ENCODE data around the gene WIPF1.

The WIPF1 gene

DNA sequence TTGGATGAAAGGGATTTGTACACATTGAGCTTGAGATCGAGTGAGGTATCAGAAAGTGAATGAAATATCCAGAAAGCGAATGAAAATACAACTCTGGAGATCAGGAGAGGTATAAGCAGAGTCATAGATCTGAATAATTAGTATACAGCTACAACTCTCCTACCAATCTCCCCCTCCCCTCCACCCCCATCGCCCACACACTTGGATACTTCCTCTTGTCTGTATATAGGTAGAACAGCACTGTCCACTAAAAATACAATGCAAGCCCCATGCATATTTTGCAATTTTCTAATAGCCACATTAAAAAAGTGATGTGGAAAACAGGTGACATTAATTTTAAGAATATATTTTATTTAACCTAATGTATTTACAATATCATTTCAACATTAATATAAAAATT, 23.7 kb upstream of the WIPF1 start:
- no peak for DNase-seq (ENCODE audit: low spot score)

DNA sequence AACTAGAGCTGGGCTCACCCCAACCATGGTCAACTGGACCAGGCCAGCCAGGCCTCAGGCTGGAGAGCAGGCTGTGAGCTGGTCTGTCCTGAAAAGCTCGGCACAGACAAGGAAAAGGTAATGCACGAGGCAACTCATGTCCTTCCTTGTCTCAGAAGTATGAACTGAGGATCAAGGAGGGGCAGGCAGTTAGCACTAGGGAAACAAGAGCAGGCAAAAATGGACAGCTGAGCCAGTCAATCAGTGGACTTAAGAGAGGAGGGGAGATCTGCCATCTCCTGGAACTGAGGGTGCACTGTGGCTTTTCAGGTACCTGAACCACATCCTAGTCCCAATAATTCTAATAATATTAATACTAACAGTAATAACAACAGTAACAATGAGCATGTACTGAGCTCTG, 20.6 kb upstream of the WIPF1 start:
- no peak for DNase-seq (ENCODE audit: low spot score)

DNA sequence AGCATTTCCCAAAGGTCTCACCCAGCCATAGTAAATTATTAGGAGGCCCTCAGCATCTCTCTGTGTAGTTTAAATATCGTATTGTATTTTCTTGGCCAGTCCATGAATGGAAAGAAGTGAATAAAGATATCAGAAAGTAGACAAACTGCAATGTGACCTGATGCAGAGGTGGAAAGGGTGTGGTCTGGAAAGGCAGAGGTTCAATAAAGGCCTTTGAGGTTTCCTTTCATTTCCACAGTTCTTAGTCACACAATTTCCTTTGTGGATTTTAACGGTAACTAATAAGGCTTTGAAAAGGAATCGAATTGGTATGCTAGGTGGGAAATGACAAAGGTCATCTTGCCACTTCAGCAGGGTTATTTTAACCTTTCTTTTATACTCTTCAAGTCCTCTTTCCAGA, 20.1 kb upstream of the WIPF1 start:
- DNase-seq (ENCODE audit: low spot score) = no peak

DNA sequence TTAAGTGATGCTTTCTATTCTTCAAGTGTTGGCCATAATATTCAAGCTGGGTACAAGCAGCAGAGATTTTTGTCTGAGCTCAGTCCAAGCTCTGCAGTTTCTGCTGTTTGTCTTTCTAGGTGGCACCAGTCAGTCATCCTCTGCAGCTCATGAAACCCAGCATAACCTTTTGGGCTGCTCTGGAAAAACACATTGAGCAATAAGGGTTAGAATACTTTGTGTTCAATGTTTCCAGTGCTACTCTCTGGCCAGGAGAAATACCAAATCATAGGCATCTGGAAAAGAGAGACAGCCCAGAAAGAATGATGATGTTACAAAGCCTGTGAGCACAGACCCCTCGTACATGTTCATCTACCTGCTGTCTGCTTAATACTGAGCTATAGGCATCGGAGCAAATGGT, 19.5 kb upstream of the WIPF1 start:
- no peak for DNase-seq (ENCODE audit: low spot score)

DNA sequence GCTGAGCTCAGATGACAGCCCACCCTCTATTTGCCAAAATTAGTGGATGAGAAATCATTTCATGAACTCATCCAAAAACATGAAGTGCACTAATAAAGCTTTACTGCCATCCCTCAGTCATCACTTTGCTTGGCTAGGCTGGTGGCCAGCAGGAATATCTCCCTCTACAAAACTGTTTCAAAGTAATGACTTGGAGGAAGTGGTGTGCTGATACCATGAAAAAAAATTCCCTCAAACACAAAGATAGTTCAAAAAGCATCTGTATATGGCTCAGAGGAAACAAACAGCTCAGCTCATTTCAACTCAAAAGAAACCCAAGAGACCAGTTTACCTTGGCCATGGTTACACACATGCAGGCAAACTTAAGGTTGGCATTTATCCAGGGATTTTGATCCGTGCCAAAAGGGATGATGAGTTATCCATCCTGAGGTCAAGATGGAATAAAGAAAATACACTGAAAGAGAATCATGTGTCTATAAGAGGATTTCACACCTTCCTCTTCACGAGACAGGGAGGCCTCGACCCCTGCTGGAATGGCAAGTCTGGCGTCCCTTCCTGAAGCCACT, 18.4 kb upstream of the WIPF1 start:
- DNase-seq (ENCODE audit: low spot score) = peak; percentile 37

DNA sequence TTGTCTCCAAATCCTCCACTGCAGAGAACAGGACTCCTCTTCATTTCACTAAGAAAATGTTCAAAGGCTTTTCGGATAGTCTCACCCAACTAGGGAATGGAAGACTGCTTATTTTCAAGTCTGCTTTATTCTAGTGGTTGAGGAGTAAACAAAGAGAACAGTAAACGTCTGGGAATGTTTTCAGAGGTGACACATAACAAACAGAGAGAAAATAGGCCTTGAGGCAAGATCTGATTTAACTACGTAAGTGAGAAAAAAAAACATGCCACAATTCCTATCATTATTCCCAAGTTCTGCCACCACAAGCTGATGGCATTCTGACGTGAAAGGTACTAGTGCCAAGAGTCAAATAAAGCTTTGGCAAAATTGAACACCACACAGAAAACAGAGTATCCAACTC, 16.7 kb upstream of the WIPF1 start:
- no peak for DNase-seq (ENCODE audit: low spot score)

DNA sequence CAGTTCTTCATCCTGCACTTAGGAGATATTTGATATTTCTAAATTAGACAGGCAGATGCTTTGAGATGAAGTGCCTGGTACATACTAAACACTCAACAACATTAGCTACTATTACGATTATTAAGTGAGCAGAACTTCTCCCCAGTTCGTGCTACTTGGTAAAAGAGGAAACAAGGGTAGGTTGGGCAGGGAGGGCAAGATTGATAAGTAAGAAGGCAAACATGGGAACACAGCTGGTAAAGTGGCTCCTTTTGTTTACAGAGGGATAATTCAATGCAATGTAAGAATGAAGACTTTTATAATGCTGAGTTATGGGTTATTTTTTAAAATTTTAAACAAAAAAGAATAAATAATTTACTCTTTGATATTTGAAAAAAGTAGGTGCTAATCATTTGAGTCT, 15.9 kb upstream of the WIPF1 start:
- no peak for DNase-seq (ENCODE audit: low spot score)

DNA sequence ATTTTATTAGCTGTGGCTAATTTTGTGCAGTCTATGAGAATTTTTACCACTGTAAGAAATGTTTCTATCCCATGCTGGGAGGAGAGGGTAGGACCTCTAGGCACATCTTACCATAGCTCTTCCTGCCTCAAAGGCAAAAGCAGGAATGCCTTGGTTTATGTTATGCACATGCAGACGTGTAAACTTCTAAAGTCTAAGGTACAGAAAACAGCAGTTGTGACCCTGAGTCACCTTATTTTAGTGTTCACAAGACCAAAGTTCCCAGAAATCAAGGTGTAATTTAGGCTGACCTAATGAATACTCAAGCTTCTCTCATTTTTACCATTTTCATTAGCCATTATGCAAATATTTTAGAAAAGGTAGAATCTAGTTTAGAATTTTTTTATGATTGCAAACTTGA, 15.4 kb upstream of the WIPF1 start:
- no peak for DNase-seq (ENCODE audit: low spot score)

DNA sequence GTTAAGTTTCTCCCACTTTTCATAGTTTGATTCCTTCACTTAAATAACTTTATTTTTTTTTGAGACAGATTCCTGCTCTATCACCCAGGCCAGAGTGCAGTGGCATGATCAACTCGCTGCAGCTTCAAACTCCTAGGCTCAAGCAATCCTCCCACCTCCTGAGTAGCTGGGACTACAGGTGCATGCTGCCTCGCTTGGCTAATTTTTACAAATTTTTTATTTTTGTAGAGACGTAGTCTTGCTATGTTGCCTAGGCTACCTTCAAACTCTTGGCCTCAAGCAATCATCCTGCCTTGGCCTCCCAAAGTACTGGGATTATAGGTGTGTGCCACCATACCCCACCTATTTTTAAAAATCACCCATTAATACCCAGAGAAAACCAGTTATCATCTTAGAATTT, 14.2 kb upstream of the WIPF1 start:
- peak; percentile 79 for DNase-seq (ENCODE audit: low spot score)

DNA sequence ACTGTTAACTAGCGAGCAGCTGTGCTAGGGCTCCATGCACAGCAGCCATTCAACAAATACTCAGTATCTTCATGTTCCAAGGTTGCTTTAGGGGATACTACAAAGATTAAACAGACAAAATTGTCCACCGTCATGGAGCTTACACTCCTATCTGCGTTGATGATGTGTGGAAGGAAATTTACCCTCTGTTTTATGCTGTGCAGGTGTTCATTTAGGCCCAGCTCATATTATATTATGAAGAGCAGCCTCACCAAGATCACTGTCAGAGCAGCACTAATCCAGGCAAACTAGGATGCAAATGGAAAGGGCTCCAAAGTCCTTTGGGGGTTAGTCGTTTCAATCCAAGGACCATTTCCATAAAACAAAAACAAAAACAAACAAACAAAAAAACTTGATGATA, 13.4 kb upstream of the WIPF1 start:
- DNase-seq (ENCODE audit: low spot score) = peak; percentile 57

DNA sequence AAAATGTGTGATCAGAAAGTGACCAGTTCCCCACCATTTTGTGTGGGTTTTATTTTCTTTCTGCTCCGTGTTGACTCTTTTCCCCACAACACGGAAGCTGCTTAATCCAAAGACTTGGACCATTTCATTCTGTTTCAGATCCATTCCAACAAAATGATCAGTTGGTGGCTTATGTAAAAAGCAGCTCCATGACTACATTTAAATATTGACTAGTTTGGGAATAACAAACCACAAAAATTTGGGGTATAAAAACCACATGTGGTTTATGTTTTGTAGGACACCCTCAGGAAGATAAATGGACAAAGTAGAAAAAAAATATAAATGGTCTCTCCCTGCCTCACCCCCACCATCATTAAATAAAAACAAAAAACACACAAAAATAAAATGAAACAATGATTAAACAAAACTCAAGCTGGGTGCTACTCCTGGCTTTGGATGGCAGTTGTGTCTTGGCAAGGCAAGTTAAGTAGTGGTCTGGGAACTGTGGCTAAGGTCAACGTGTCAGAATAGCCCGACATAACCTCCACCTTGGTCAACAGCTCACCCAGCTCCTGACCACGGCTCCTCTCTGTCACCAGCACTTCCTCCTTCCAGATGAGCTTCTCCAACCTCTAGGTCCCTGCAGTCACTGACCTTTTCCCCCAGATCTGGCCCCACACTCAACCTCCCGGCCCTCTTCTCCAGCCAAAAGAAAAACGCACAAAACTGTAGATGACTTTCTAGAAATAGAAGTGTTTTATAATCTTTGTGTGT, 12.8 kb upstream of the WIPF1 start:
- DNase-seq (ENCODE audit: low spot score) = no peak

DNA sequence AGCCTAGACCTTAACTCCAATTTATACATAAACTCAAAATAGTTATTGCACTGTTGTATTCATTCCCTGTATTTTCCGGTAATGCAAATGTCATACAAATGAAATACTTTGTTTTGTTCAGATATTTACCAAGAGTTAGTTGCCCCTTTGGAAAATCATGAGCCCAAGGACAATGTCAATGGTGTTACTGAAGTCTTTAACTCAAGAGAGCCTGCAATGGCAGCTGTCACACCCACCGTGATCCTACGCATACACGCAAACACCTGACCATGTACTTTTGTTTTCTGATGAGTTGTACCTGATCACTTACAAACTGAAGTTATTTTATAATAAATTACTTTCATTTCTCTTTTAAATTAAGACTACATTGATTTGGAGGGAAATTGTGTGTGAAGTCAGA, 11.7 kb upstream of the WIPF1 start:
- no peak for DNase-seq (ENCODE audit: low spot score)

DNA sequence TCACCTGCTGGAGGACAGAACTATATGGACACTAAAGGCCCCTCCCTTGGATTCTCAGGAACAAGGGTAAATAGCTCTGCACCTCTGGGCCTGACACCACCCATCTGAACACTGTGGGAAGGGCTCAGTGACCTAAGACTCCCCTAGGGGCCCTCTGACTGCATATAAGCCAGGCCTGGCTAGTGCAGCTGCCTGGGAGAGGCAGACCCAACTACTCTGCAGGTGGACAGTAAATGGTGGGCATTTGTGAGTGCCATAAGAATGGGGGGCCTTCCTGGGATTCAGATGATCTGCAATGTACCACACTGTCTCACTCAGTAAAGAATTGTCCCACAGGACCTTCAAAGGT, 11.2 kb upstream of the WIPF1 start:
- peak; percentile 34 for DNase-seq (ENCODE audit: low spot score)

DNA sequence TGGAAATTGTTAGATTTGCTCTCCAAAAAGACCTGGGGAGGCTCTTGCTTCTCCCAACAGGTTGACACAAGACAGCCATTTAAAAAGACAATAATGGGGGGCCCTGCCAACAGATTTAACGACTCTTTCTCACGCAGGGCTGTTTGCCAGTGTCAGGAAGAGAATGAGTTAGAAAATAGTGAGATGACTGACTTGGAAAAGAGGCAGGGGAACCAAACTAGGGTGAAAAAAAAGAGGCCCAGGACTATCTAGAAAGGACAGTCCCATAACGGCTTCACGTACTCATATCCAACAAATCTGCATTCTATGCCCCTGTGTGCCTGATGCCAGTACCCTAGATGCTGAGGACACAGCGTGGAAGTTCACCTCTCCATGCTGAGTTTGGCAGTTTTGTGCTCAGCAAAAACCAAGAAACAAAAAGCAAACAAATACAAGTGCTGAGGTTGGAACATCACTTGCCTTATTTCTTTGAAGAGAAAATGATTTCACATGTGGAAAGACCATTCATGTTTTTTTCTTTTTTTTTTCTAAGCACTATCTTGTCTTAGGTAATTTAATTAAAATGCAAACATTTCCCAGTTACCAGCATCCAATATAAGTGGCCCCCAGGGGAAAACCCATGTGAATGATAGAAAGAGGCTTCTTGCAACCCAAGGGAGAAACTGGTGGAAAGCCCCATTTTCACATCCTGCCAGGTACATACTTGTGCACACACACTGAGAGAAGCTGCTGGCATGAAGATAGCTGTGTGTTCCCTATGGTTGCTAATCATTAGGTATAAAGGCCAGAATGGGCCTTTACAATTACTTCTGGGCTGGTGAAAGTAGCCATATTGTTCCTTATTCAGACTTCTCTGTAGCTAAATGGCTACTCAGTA, 10.6 kb upstream of the WIPF1 start:
- peak; percentile 54 for DNase-seq (ENCODE audit: low spot score)

DNA sequence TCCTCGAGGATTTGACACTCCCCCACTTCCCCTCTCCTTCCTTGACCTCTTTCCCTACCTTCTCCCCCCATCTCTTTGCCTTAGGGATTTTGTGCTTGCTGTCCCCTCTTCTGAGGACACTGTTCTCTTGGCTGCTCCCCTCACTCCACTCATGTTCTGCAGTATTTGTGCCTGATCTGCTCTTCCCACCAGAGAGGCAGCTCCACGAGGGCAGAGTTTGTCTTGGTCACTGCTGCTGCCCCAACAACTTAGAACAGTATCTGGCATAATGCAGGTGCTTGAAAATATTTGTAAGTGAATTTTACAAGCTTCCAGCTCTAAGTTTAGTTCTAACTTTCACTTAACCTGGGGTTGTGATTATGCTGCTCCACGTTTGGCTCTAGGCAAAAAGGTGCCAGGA, 10.0 kb upstream of the WIPF1 start:
- DNase-seq (ENCODE audit: low spot score) = no peak

DNA sequence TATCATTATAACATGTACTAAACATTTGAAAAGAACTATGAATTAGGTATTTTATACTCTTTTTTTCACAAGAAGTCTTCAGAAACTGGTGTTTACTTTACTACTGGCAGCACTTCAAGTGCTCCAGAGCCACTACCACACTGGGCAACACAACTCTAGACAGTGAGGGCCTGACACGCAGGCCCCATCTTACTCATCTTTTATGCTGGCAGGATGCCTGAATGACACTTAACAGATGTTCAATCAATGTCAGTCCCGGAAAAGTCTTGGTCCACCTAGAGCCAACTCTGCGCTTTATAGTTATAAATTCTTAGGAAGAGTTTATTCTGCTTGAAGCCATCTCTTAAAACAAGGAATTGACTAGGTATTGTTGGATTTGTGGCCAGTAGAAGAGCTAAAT, 8.7 kb upstream of the WIPF1 start:
- no peak for DNase-seq (ENCODE audit: low spot score)

DNA sequence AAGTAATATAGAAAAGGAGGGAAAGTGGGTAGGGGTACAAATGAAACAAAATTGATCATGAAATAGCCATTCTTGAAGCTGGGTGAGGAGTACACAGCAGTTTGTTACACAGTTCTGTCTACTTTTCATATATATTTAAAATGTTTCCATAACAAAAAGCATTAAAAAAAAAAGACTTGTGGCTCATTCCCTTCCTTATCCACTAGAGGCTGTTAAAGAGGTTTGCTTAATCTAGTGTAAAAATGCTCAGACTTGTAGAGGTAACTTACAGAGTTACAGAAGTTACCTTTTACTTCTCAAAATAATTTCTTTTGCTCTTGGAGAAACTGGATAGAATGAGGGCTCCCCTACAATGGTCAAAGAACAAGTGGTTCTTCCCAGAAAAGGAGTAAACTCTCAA, 8.1 kb upstream of the WIPF1 start:
- peak; percentile 56 for DNase-seq (ENCODE audit: low spot score)

DNA sequence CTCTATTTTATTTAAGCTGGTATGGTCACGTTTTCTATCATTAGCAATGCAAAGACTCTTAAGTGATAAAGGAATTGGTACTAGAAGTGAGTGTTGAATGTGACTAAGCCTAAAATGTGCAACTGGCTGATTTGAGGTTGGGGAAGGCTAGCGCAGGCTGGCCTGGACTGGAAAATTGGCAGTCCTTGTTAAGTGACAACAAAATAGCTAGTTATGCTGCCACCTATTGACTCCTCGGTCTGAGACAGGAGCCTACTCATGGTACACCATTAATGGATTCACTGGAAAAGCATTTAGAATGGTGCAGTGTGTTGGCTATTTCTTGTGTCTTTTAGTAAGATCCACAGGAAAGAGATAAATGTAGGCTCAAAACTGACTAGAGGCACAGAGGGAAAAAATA, 5.7 kb upstream of the WIPF1 start:
- DNase-seq (ENCODE audit: low spot score) = peak; percentile 75

DNA sequence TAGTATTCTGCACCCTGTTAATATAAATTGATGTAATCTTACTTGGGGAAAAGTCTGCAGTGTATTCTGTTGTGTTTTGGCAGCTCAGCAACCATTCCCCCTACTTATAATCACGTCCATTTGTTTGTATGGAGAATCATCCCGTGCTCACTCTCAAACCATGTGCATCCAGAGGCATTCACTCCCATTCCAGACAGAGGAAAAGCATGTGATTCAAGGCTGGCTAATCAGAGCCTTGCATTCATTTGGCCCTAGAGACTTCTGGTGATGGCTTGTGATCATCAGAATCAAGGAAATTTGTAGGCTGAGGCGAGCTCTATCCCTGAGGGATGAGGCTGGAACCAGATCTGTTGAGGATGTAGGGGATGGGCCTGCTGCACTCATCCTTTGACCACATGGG, 5.1 kb upstream of the WIPF1 start:
- DNase-seq (ENCODE audit: low spot score) = no peak

DNA sequence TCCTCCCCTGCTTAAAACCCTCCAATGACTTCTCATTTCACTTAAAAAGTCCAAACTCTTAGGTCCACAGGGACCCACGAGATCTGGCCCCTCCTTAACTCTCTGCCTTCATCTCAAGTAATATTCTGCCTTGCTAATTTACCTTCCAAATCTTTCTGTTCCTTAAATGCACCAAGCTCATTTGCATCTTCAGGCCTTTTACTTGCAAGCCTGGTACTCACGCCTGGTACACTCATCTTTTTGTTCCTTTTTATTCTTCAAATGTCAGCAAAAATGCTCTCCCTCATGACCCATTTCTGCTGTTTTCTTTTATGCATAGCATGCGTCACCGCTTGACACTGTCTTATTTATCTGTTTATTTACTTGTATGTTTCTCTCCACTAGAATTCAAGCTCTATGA, 2.7 kb upstream of the WIPF1 start:
- peak; percentile 75 for DNase-seq (ENCODE audit: low spot score)

DNA sequence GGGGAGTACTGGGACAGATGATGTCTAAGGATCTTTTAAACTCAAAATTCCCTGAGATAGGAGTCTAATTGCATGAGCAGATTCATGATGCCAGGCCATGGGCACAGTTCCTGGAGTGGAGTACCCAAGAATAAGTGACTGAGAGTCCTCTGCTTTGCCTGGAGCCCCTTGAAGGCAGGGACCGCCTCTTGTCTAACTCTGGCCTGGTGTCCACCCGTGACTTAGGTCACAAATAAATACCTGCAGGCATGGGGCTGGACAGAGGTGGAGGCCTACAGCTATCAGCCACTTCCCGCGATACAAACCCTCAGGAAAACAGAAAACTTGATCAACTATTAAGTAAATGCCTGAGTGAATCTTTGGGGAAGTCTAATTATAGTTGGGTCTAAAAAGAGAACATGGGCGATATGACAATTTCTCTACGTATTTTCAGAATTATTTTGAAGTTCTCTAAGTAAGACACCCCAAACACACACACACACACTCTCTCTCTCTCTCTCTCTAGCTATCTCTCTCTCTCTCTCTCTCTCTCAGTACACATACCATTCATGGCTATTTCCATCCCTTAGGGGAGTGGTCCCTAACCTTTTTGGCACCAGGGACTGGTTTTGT, 1.8 kb upstream of the WIPF1 start:
- peak; percentile 34 for DNase-seq (ENCODE audit: low spot score)

DNA sequence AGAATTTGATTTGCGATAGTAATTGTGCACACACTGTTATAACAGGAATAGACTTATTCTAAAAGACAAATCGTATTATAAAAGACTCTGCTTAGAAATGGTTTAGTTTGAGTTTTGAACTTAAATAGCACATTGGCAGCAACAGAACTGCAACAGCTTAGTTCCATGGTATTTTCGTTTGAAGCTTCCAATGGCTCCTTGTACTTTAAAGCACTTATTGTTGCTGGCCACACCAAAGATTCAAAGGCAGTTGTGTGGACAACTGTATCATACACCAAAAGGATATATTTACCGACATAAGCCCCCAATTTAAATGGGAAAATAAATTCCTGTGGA, 627 bp downstream of the WIPF1 start:
- DNase-seq (ENCODE audit: low spot score) = peak; percentile 52

DNA sequence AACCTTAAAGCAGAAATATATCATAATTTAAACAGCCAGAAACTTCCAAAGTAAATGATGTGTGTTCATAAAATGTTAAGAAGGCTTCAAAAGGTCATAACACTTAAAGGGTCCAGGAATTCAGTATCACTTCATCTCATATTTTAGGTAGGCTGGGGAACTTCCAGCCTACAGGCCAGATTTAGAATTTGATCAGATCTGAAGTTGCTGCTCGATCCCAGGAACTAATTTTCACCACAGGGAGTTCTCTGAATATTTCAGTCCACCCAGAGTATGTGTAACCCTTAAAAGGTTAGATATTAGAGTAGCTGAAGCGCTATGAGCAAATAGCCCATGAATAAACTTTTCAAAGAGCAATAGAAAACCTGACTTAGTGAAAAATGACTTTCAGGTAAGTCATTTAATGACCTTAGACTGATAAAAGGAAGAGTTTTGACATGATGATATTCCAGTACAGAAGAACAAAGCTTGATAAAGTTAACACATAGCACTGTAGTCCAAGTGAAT, 1.7 kb downstream of the WIPF1 start:
- DNase-seq (ENCODE audit: low spot score) = peak; percentile 61

Data from NAMALWA (cell line).